ENCODE data around the gene TSGA10IP.

The TSGA10IP gene

GRCh38 chr11:65907878-65908277 is 37.4 kb upstream of the TSGA10IP start:
- Histone ChIP-seq H3K4me1 (no peaks in the 10 kb centered on the region), H3K36me3 (no peaks in the 10 kb centered on the region), H3K27me3 (peaks cover 21% of the 10 kb centered on the region), H3K9me3 (no peaks in the 10 kb centered on the region), H3K4me3 (ENCODE audit: low read depth, low read length) (no peak overlapping the region)
- no peak for DNase-seq
- TF ChIP-seq CTCF (IDR thresholded peaks at IDR 0.05; ENCODE audit: low read depth, low read length), result no peak

- DNase-seq, result peak; percentile 60
- Histone ChIP-seq H3K27me3 (peaks cover 8% of the 10 kb centered on the region), H3K4me1 (peaks cover 14% of the 10 kb centered on the region), H3K9me3 (no peaks in the 10 kb centered on the region), H3K4me3 (ENCODE audit: low read depth, low read length) (no peak overlapping the region), H3K36me3 (no peaks in the 10 kb centered on the region)
- TF ChIP-seq CTCF (IDR thresholded peaks at IDR 0.05; ENCODE audit: low read depth, low read length), result peak; percentile 41
Observed at GRCh38 chr11:65911682-65912568, 33.4 kb upstream of the TSGA10IP start.

- Histone ChIP-seq H3K9me3 (no peaks in the 10 kb centered on the region), H3K4me3 (ENCODE audit: low read depth, low read length) (no peak overlapping the region), H3K36me3 (no peaks in the 10 kb centered on the region), H3K4me1 (peaks cover 14% of the 10 kb centered on the region), H3K27me3 (peaks cover 2% of the 10 kb centered on the region)
- TF ChIP-seq CTCF (IDR thresholded peaks at IDR 0.05; ENCODE audit: low read depth, low read length), result no peak
- no peak for DNase-seq
Observed at GRCh38 chr11:65912845-65913244, 32.4 kb upstream of the TSGA10IP start.

- no peak for DNase-seq
- H3K4me3 ChIP-seq (ENCODE audit: low read depth, low read length), result no peak overlapping the region; the same call in 1 of the 2 replicates
- no peaks in the 10 kb centered on the region for H3K9me3 ChIP-seq
- H3K36me3 ChIP-seq, result no peaks in the 10 kb centered on the region
- peaks cover 14% of the 10 kb centered on the region for H3K4me1 ChIP-seq
- no peak for TF ChIP-seq CTCF (IDR thresholded peaks at IDR 0.05; ENCODE audit: low read depth, low read length)
- H3K27me3 ChIP-seq, result no peaks in the 10 kb centered on the region
Observed at GRCh38 chr11:65915101-65915820, 30.0 kb upstream of the TSGA10IP start.

- no peak overlapping the region; the same call in 1 of the 2 replicates for H3K4me3 ChIP-seq (ENCODE audit: low read depth, low read length)
- peak; percentile 81 for DNase-seq
- TF ChIP-seq CTCF (IDR thresholded peaks at IDR 0.05; ENCODE audit: low read depth, low read length), result no peak
- H3K36me3 ChIP-seq, result no peaks in the 10 kb centered on the region
- peaks cover 14% of the 10 kb centered on the region for H3K4me1 ChIP-seq
- H3K27me3 ChIP-seq, result no peaks in the 10 kb centered on the region
- H3K9me3 ChIP-seq, result no peaks in the 10 kb centered on the region
Observed at GRCh38 chr11:65915821-65916251, 29.4 kb upstream of the TSGA10IP start.
